Natural killer cell (primary cell): ENCODE results near the gene ERC1. TPM values are rescaled to one million over a fixed set of nuclear protein-coding genes. Genes with fewer than 3 reads are reported as not detected.

Experiments used
- ATAC-seq, 3 donors: fragments of 150-1000 bp in 2 of 3; fragments of 200-7000 bp in 1 of 3; cut with Tn5 transposase; 1 replicate in 1 of 3; 2 replicates in 2 of 3; pipeline ENCODE4 v1.10.0; 2021; ENCODE audit warnings: mild to moderate bottlenecking in 2 of 3, moderate library complexity in 2 of 3
- DNase-seq, 2 donors: peaks; one replicate each; pipeline versions ENCODE4 v3.0.0 to v3.0.0-alpha.2; 2013 to 2021; ENCODE audit warnings: mixed read lengths in 1 of 2
- H3K27ac ChIP-seq: one replicate; pipeline ENCODE4 v1.5.1; 2013; ENCODE audit warnings: mild to moderate bottlenecking, low read length
- H3K27me3 ChIP-seq: one replicate; pipeline ENCODE4 v1.6.1; 2013; ENCODE audit warnings: low read length; ENCODE audit not compliant: control insufficient read depth, insufficient read depth
- H3K36me3 ChIP-seq: one replicate; pipeline ENCODE4 v1.6.1; 2013; ENCODE audit warnings: low read length; ENCODE audit not compliant: control insufficient read depth, insufficient read depth
- H3K4me1 ChIP-seq: one replicate; pipeline ENCODE4 v1.6.1; 2013; ENCODE audit warnings: low read length; ENCODE audit not compliant: control insufficient read depth, insufficient read depth
- H3K4me3 ChIP-seq: one replicate; pipeline ENCODE4 v1.5.1; 2013; ENCODE audit warnings: low read length
- H3K9me3 ChIP-seq: one replicate; pipeline ENCODE4 v1.6.1; 2013; ENCODE audit warnings: low read length; ENCODE audit not compliant: control insufficient read depth, insufficient read depth
- H3K27ac Mint-ChIP-seq, 2 donors: one replicate each; pipeline ENCODE4 v1.8.0; 2022; ENCODE audit warnings: mild to moderate bottlenecking in 2 of 2, mixed read lengths in 2 of 2, moderate library complexity in 1 of 2
- H3K27me3 Mint-ChIP-seq, 2 donors: one replicate each; pipeline ENCODE4 v1.8.0; 2022; ENCODE audit warnings: low read depth in 2 of 2, mixed read lengths in 2 of 2
- H3K36me3 Mint-ChIP-seq: one replicate; pipeline ENCODE4 v1.8.0; 2022; ENCODE audit warnings: mixed read lengths
- H3K4me1 Mint-ChIP-seq, 2 donors: one replicate each; pipeline ENCODE4 v1.8.0; 2022; ENCODE audit warnings: mixed read lengths in 2 of 2
- H3K4me3 Mint-ChIP-seq: one replicate; pipeline ENCODE4 v1.8.0; 2022; ENCODE audit warnings: mild to moderate bottlenecking, moderate library complexity, mixed read lengths
- H3K9me3 Mint-ChIP-seq, 2 donors: one replicate each; pipeline ENCODE4 v1.8.0; 2022; ENCODE audit warnings: mixed read lengths in 2 of 2
- WGBS: methylation state at CpG from one replicate; pipeline ENCODE4 v1.1.7; 2013; ENCODE audit warnings: missing lambda C conversion rate; ENCODE audit not compliant: insufficient coverage; 5-methylcytosine and 5-hydroxymethylcytosine counted together
- intact Hi-C: fragments of 100-400 bp; cut with micrococcal nuclease; formaldehyde crosslinking; loops from one replicate; pipeline ENCODE4 v1.14.2; 2022
- total RNA-seq, 4 donors: library from RNA; stranded (reverse); fragments of 120-200 nt in 1 of 4; gene quantifications; one replicate each; pipeline versions ENCODE4 v1.2.3 to v1.2.4, GENCODE V29; 2013 to 2022
- TF ChIP-seq, protein P1 (sequence below): fragments of 200-600 bp; IDR thresholded peaks from one replicate; pipeline ENCODE4 v1.8.0; 2022; ENCODE audit warnings: antibody characterized with exemption

The ERC1 gene
- total RNA-seq, 3 donors from 2014 or later (not counting 1 experiment from before 2014, with no cell fraction given): 43.5 to 54.0 (median 44.9) TPM

GRCh38 chr12:974271-974862 is 16.7 kb upstream of the ERC1 start:
- no peak overlapping the region for H3K4me3 ChIP-seq
- H3K27ac ChIP-seq: no peak overlapping the region
- H3K36me3 ChIP-seq: no peaks in the 10 kb centered on the region
- Mint-ChIP-seq H3K4me3 (no peak overlapping the region), H3K9me3 (no peaks in the 10 kb centered on the region), H3K27ac (no peak overlapping the region), H3K27me3 (peaks cover 0 to 6% of the 10 kb centered on the region in 2 donors), H3K36me3 (no peaks in the 10 kb centered on the region), H3K4me1 (peaks cover 0 to 5% of the 10 kb centered on the region in 2 donors)
- no peaks in the 10 kb centered on the region for H3K4me1 ChIP-seq
- WGBS: 99% methylated on average over 4 of the region's 4 CpGs
- no peaks in the 10 kb centered on the region for H3K9me3 ChIP-seq
- DNase-seq: no peak
- H3K27me3 ChIP-seq: no peaks in the 10 kb centered on the region
- intact Hi-C loops: no loop called here
- TF ChIP-seq, protein P1, sequence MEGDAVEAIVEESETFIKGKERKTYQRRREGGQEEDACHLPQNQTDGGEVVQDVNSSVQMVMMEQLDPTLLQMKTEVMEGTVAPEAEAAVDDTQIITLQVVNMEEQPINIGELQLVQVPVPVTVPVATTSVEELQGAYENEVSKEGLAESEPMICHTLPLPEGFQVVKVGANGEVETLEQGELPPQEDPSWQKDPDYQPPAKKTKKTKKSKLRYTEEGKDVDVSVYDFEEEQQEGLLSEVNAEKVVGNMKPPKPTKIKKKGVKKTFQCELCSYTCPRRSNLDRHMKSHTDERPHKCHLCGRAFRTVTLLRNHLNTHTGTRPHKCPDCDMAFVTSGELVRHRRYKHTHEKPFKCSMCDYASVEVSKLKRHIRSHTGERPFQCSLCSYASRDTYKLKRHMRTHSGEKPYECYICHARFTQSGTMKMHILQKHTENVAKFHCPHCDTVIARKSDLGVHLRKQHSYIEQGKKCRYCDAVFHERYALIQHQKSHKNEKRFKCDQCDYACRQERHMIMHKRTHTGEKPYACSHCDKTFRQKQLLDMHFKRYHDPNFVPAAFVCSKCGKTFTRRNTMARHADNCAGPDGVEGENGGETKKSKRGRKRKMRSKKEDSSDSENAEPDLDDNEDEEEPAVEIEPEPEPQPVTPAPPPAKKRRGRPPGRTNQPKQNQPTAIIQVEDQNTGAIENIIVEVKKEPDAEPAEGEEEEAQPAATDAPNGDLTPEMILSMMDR: no peak
- no peak for ATAC-seq

DNA sequence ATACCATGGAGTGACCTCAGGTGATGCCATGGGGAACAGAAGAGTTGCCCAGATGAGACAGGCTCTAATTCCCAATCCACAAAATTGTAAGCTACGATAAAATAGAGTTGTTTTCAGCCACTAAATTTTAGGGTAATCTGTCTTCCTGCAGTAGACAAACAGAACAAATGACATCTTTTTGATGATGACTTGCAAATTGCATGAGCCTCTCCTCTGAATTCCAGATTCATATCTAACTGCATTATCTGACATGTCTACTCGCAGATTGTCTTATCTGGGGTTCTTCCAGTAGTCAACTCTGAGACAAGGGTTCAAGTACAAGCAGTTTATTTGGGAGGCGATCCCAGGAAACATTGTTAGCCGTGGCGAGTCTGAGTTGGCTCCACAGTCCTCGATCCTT is 14.4 kb upstream of the ERC1 start:
- H3K4me1 Mint-ChIP-seq: peaks cover 0 to 5% of the 10 kb centered on the region in 2 donors
- Histone ChIP-seq H3K27ac (no peak overlapping the region), H3K27me3 (no peaks in the 10 kb centered on the region), H3K9me3 (no peaks in the 10 kb centered on the region), H3K36me3 (no peaks in the 10 kb centered on the region), H3K4me1 (no peaks in the 10 kb centered on the region), H3K4me3 (no peak overlapping the region)
- H3K27me3 Mint-ChIP-seq: peaks cover 0 to 6% of the 10 kb centered on the region in 2 donors
- no peaks in the 10 kb centered on the region for H3K36me3 Mint-ChIP-seq
- no peak overlapping the region for H3K4me3 Mint-ChIP-seq
- no peak for DNase-seq
- WGBS: 79% methylated on average over 6 of the region's 6 CpGs
- H3K9me3 Mint-ChIP-seq: no peaks in the 10 kb centered on the region
- no peak overlapping the region for H3K27ac Mint-ChIP-seq
- TF ChIP-seq, protein P1: no peak
- no peak for ATAC-seq
- intact Hi-C loops: no loop called here

DNA sequence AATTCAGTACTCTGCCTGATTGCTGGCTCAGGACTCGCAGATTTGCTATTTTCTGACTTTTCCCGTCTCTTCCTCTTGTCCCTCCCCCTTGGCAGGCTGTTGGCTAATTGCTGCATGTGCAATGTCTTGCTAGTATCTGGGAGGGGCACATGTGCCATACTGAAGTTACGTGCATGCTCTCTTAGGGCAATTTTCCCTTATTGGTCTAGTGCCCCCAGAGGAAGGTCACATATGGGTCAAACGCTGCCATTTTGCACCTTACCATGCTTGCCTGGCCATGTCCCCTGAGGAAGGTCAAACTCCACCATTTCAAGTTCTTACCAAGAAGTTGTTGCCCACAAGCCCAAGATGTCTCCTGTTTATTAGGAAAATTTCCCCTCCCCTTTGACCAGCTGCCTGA is 13.9 kb upstream of the ERC1 start:
- 93% methylated on average over 4 of the region's 4 CpGs for WGBS
- H3K4me3 Mint-ChIP-seq: no peak overlapping the region
- H3K4me1 Mint-ChIP-seq: peaks cover 0 to 5% of the 10 kb centered on the region in 2 donors
- Histone ChIP-seq H3K4me3 (no peak overlapping the region), H3K27me3 (no peaks in the 10 kb centered on the region), H3K4me1 (no peaks in the 10 kb centered on the region), H3K36me3 (no peaks in the 10 kb centered on the region), H3K9me3 (no peaks in the 10 kb centered on the region), H3K27ac (no peak overlapping the region)
- intact Hi-C loops: no loop called here
- H3K9me3 Mint-ChIP-seq: no peaks in the 10 kb centered on the region
- DNase-seq (no peak), ATAC-seq (no peak)
- TF ChIP-seq, protein P1: no peak
- H3K27me3 Mint-ChIP-seq: peaks cover 0 to 6% of the 10 kb centered on the region in 2 donors
- H3K36me3 Mint-ChIP-seq: no peaks in the 10 kb centered on the region
- no peak overlapping the region for H3K27ac Mint-ChIP-seq

- peaks cover 0 to 6% of the 10 kb centered on the region in 2 donors for H3K27me3 Mint-ChIP-seq
- H3K4me3 ChIP-seq: no peak overlapping the region
- no peaks in the 10 kb centered on the region for H3K9me3 Mint-ChIP-seq
- H3K36me3 Mint-ChIP-seq: no peaks in the 10 kb centered on the region
- 95% methylated on average over 4 of the region's 5 CpGs for WGBS
- H3K4me1 Mint-ChIP-seq: peaks cover 0 to 5% of the 10 kb centered on the region in 2 donors
- no peak overlapping the region for H3K4me3 Mint-ChIP-seq
- no peaks in the 10 kb centered on the region for H3K9me3 ChIP-seq
- H3K36me3 ChIP-seq: no peaks in the 10 kb centered on the region
- intact Hi-C loops: no loop called here
- no peaks in the 10 kb centered on the region for H3K27me3 ChIP-seq
- H3K27ac ChIP-seq: no peak overlapping the region
- DNase-seq (no peak), ATAC-seq (no peak)
- H3K27ac Mint-ChIP-seq: no peak overlapping the region
- no peaks in the 10 kb centered on the region for H3K4me1 ChIP-seq
- TF ChIP-seq, protein P1: no peak
Observed at GRCh38 chr12:979349-979748, 11.7 kb upstream of the ERC1 start.
